ENCODE data around the gene FOXP1.

DNA sequence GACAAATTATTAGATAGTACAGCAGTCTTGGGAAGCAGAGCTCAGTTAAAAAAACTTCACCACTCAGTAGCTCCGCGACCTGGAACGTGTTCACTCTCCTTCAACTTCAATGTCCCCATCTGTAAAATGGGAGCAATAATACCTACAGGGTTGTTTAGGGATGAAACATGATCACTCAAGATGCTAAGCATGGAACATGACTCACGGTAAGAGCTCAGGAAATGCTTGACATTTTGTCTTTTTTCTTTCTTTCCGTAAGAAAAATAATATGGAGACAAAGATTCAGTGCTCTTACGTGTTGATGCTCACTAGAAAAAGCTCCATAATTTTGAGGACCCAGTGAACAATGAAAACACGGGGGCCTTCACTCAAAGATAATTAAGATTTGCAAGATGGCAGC lies 664.4 kb downstream of the FOXP1 start:
- TF ChIP-seq, protein P1, sequence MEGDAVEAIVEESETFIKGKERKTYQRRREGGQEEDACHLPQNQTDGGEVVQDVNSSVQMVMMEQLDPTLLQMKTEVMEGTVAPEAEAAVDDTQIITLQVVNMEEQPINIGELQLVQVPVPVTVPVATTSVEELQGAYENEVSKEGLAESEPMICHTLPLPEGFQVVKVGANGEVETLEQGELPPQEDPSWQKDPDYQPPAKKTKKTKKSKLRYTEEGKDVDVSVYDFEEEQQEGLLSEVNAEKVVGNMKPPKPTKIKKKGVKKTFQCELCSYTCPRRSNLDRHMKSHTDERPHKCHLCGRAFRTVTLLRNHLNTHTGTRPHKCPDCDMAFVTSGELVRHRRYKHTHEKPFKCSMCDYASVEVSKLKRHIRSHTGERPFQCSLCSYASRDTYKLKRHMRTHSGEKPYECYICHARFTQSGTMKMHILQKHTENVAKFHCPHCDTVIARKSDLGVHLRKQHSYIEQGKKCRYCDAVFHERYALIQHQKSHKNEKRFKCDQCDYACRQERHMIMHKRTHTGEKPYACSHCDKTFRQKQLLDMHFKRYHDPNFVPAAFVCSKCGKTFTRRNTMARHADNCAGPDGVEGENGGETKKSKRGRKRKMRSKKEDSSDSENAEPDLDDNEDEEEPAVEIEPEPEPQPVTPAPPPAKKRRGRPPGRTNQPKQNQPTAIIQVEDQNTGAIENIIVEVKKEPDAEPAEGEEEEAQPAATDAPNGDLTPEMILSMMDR (conservative IDR thresholded peaks at IDR 0.05 in 1 of 2, IDR thresholded peaks at IDR 0.05 in 1 of 2; ENCODE audit: low read depth in 1 of 2, low read length in 2 of 2): no peak
- TF ChIP-seq EZH2 (IDR thresholded peaks at IDR 0.05; ENCODE audit: low read length, missing control alignments): no peak

All from fibroblast of lung (primary cell).